K562 (cell line): ENCODE data around the gene HPD. TPM values are rescaled to one million over a fixed set of nuclear protein-coding genes. Genes with fewer than 3 reads are reported as not detected.

ENCODE experiments used
- BRF2 ChIP-seq: IDR thresholded peaks from 3 replicates; pipeline ENCODE4 v1.6.1; 2011; ENCODE audit warnings: borderline replicate concordance, mild to moderate bottlenecking; ENCODE audit not compliant: insufficient read length, insufficient read depth
- CHD4 ChIP-seq: fragments of 200-600 bp; sonication (generic); IDR thresholded peaks from 3 replicates; pipeline ENCODE4 v1.6.1; 2012; ENCODE audit warnings: low read depth, mild to moderate bottlenecking, mixed read lengths, low read length, inconsistent platforms; ENCODE audit not compliant: insufficient read depth, insufficient replicate concordance, poor library complexity, severe bottlenecking
- E2F8 ChIP-seq: fragments of 450-650 bp; IDR thresholded peaks from 2 replicates; pipeline ENCODE4 v1.7.1; 2018; ENCODE audit warnings: mild to moderate bottlenecking, low read depth; ENCODE audit not compliant: partially characterized antibody
- ETS2 ChIP-seq: IDR thresholded peaks from 2 replicates; pipeline ENCODE4 v1.6.1; 2016; ENCODE audit warnings: borderline replicate concordance, missing genetic modification characterization, mild to moderate bottlenecking, moderate library complexity, missing compliant biosample characterization; ENCODE audit not compliant: poor library complexity, severe bottlenecking
- EZH2 ChIP-seq: IDR thresholded peaks from 2 replicates; pipeline ENCODE4 v1.6.1; 2012; ENCODE audit warnings: low read depth, mild to moderate bottlenecking, inconsistent platforms, low read length, borderline replicate concordance
- MYBL2 ChIP-seq, 2 experiments: fragments of 450-650 bp in 1 of 2; sonication (generic) in 1 of 2; formaldehyde crosslinking in 1 of 2; IDR thresholded peaks; 2 replicates each; pipeline versions ENCODE4 v1.6.1 to v1.8.1; 2017 to 2022; ENCODE audit warnings: borderline replicate concordance in 1 of 2, inconsistent platforms in 1 of 2, low read depth in 1 of 2, mild to moderate bottlenecking in 1 of 2, missing genetic modification reagents in 1 of 2, moderate library complexity in 1 of 2
- NBN ChIP-seq: fragments of 450-650 bp; IDR thresholded peaks from 2 replicates; pipeline ENCODE4 v1.6.1; 2016; ENCODE audit warnings: low read depth, mild to moderate bottlenecking
- NFE2L1 ChIP-seq: fragments of 450-650 bp; IDR thresholded peaks from 2 replicates; pipeline ENCODE4 v1.6.1; 2016; ENCODE audit warnings: missing genetic modification characterization, low read depth, mild to moderate bottlenecking, missing compliant biosample characterization, moderate library complexity, borderline replicate concordance
- SREBF1 ChIP-seq: fragments of 150-350 bp; IDR thresholded peaks from 2 replicates; pipeline ENCODE4 v1.6.1; 2014; ENCODE audit warnings: antibody characterized with exemption, low read depth, low read length, borderline replicate concordance
- TOE1 ChIP-seq, 2 experiments: fragments of 450-650 bp in 1 of 2; sonication (generic) in 1 of 2; formaldehyde crosslinking in 1 of 2; IDR thresholded peaks; 2 replicates each; pipeline versions ENCODE4 v1.7.1 to v1.8.0; 2016 to 2022; ENCODE audit warnings: borderline replicate concordance in 2 of 2, mild to moderate bottlenecking in 2 of 2, antibody characterized with exemption in 1 of 2, inconsistent platforms in 1 of 2, low read depth in 1 of 2, missing genetic modification reagents in 1 of 2, moderate library complexity in 1 of 2
- TSC22D4 ChIP-seq: fragments of 450-650 bp; IDR thresholded peaks from 2 replicates; pipeline ENCODE4 v1.6.1; 2016; ENCODE audit warnings: missing genetic modification characterization, missing biosample characterization, control low read depth
- ZBTB9 ChIP-seq: fragments of 450-650 bp; formaldehyde crosslinking; IDR thresholded peaks from 2 replicates; pipeline ENCODE4 v1.4.0; 2020; ENCODE audit warnings: mild to moderate bottlenecking, moderate library complexity
- ZFP91 ChIP-seq: sonication (generic); formaldehyde crosslinking; IDR thresholded peaks from 2 replicates; pipeline ENCODE4 v1.8.0; 2022; ENCODE audit warnings: mild to moderate bottlenecking, missing genetic modification reagents
- ZNF655 ChIP-seq: fragments of 250-450 bp; sonication (Bioruptor Pico); IDR thresholded peaks from 2 replicates; pipeline ENCODE4 v1.5.0; 2021
- ZZZ3 ChIP-seq: fragments of 450-650 bp; IDR thresholded peaks from 2 replicates; pipeline ENCODE4 v1.6.1; 2016; ENCODE audit warnings: antibody characterized with exemption, mild to moderate bottlenecking, moderate library complexity
- polyA plus RNA-seq, 8 experiments: library from polyadenylated mRNA; depleted of rRNA in 4 of 8; stranded (reverse) in 5 of 8; unstranded in 3 of 8; fragments of >200 nt; fragmentation: Nextera tagmentation in 2 of 8; fragmentation: Illumina TruSeq in 1 of 8; extraction: Ambion mirVana in 2 of 8; extraction: Trizol in 1 of 8; gene quantifications; 2 replicates each; pipeline versions ENCODE4 v1.2.1 to v1.2.3, GENCODE V29; 2011 to 2014; ENCODE audit warnings: inconsistent platforms in 1 of 8, missing spikeins in 1 of 8
- total RNA-seq, 7 experiments: library from RNA; depleted of rRNA in 6 of 7; stranded (reverse); fragments of >200 nt in 6 of 7; fragmentation: Illumina TruSeq in 2 of 7; extraction: Trizol in 2 of 7; gene quantifications; 2 replicates each; pipeline versions ENCODE4 v1.2.1 to v1.2.3, GENCODE V29; 2011 to 2021; ENCODE audit warnings: low replicate concordance in 1 of 7

HPD gene
- total and polyA plus RNA-seq, 9 of the 15 experiments (the other 6 are each of a cell fraction or from before 2014, with no cell fraction given) = 0.06 to 0.29 (median 0.07) TPM; not detected in 4

- TF ChIP-seq ZBTB9 (peak; percentile 39; the same call in 1 of the 2 replicates), SREBF1 (no peak), BRF2 (no peak), ETS2 (tag) (no peak), CHD4 (no peak), EZH2 (no peak), ZFP91 (CRISPR knock-in tag) (no peak), NBN (no peak), TSC22D4 (tag) (no peak), TOE1 (IDR thresholded peaks at IDR 0.05; ENCODE audit: borderline replicate concordance) (no peak), TOE1 (CRISPR knock-in tag; IDR thresholded peaks at IDR 0.05; ENCODE audit: borderline replicate concordance, low read depth) (no peak), ZZZ3 (no peak), ZNF655 (CRISPR knock-in tag) (no peak), MYBL2 (IDR thresholded peaks at IDR 0.05; ENCODE audit: low read depth) (no peak), MYBL2 (CRISPR knock-in tag; IDR thresholded peaks at IDR 0.05; ENCODE audit: borderline replicate concordance) (no peak), E2F8 (no peak), NFE2L1 (tag) (no peak)
Measured at GRCh38 chr12:121811434-121812319, 47.0 kb downstream of the HPD start (continued).
